ENCODE results near the gene TRIM67.
"Not testable (repeated sequence)": the region's sequence is repeated elsewhere in the genome, so short reads cannot be mapped to it uniquely, and the experiment has no call there.

Gene TRIM67

DNA sequence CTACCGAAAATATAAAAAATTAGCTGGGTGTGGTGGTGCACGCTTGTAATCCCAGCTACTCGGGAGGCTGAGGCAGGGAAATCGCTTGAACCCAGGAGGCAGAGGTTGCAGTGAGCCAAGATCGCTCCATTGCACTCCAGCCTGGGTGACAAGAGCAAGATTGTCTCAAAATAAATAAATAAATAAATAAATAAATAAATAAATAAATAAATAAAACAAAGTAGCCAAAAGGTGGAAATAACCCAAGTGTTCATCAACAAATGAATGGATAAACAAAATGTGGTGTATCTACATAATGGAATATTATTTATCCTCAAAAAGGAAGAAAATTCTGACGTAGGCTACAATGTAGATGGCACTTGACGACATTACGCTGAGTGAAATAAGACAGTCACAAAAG lies 29.3 kb upstream of the TRIM67 start:
- H3K27me3 ChIP-seq (ENCODE audit: control insufficient read depth in 2 of 2, insufficient read depth in 2 of 2, low read length in 2 of 2); H3K36me3 ChIP-seq (ENCODE audit: control insufficient read depth in 2 of 2, insufficient read depth in 2 of 2, low read length in 2 of 2); H3K9ac ChIP-seq (ENCODE audit: low read depth in 1 of 2, low read length in 2 of 2); H3K27ac ChIP-seq (ENCODE audit: low read depth in 2 of 2, low read length in 2 of 2); H3K9me3 ChIP-seq (ENCODE audit: control insufficient read depth in 2 of 2, low read length in 2 of 2); H3K4me3 ChIP-seq (ENCODE audit: low read length in 2 of 2); H3K4me1 ChIP-seq (ENCODE audit: control insufficient read depth in 2 of 2, insufficient read depth in 2 of 2, low read length in 2 of 2): not testable (repeated sequence)

DNA sequence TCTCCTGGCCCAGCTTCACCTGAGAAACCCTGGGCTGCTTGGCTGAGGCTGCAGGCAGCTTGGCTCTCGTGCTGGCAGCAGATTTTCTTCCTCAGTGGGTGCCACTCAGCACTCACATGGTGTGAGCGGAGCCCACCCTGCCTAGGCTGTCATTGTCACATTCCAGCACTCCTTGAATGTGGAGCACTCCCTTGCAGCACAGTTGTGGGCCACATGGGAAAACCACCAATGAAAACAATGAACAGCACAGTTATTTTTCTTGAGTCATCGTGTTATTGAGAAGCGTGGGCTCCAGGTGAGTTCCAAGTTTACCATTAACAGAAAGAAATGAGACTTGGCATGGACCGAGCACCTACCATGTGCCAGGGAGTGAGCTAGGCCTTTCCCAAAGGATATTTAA lies 27.2 kb upstream of the TRIM67 start:
- no peak overlapping the region for H3K4me3 ChIP-seq (ENCODE audit: low read length in 2 of 2)

DNA sequence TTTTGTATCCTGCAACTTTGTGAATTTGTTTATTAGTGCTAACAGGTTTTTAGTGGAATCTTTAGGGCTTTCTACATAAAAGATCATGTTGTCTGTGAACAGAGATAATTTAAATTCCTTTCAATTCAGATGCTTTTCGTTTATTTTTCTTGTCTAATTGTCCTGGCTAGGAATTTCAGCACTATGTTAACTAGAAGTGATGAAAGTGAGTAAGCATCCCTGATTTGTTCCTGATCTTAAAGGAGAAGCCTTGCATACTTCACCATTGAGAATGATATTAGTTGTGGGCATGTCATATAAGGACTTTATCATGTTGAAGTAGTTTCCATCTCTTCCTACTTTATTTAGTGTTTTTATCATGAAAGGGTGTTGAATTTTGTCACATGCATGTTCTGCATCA lies 23.6 kb upstream of the TRIM67 start:
- no peaks in the 10 kb centered on the region for H3K9me3 ChIP-seq (ENCODE audit: control insufficient read depth in 2 of 2, low read length in 2 of 2)
- H3K27ac ChIP-seq (ENCODE audit: low read depth in 2 of 2, low read length in 2 of 2): no peak overlapping the region
- H3K9ac ChIP-seq (ENCODE audit: low read depth in 1 of 2, low read length in 2 of 2): no peak overlapping the region
- H3K4me1 ChIP-seq (ENCODE audit: control insufficient read depth in 2 of 2, insufficient read depth in 2 of 2, low read length in 2 of 2): no peaks in the 10 kb centered on the region
- no peaks in the 10 kb centered on the region for H3K27me3 ChIP-seq (ENCODE audit: control insufficient read depth in 2 of 2, insufficient read depth in 2 of 2, low read length in 2 of 2)
- no peak overlapping the region for H3K4me3 ChIP-seq (ENCODE audit: low read length in 2 of 2)
- H3K36me3 ChIP-seq (ENCODE audit: control insufficient read depth in 2 of 2, insufficient read depth in 2 of 2, low read length in 2 of 2): no peaks in the 10 kb centered on the region

More for the DNA sequence above, 27.2 kb upstream of the TRIM67 start:
- no peaks in the 10 kb centered on the region for H3K27me3 ChIP-seq (ENCODE audit: control insufficient read depth in 2 of 2, insufficient read depth in 2 of 2, low read length in 2 of 2)
- H3K36me3 ChIP-seq (ENCODE audit: control insufficient read depth in 2 of 2, insufficient read depth in 2 of 2, low read length in 2 of 2): no peaks in the 10 kb centered on the region
- no peaks in the 10 kb centered on the region for H3K9me3 ChIP-seq (ENCODE audit: control insufficient read depth in 2 of 2, low read length in 2 of 2)
- H3K9ac ChIP-seq (ENCODE audit: low read depth in 1 of 2, low read length in 2 of 2): no peak overlapping the region
- H3K4me1 ChIP-seq (ENCODE audit: control insufficient read depth in 2 of 2, insufficient read depth in 2 of 2, low read length in 2 of 2): no peaks in the 10 kb centered on the region
- no peak overlapping the region for H3K27ac ChIP-seq (ENCODE audit: low read depth in 2 of 2, low read length in 2 of 2)

DNA sequence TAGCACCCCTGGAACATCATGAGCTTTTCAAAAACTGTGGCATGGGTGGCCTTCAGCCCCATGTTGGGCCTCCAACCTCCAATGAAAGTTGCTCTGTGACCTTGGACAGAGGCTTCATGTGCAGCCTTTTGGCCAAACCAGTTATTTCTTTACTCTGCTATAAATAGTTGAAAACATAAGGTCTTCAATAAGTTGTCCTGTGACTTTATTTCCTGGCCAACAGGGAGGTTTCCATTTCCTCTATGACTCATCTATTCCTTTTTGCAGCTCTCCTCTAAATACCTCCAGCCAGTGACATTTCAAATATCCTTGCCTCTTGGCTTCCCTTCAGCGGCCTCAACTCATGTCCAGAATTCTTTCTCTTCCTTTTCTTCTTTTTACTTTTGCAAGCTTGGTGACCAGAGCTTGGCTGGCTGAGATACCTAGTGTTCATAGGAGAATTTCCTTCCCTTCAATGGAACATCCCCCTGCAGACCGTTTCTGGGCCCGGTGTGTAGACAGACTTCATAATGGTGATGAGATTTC lies 22.7 kb upstream of the TRIM67 start:
- Histone ChIP-seq H3K4me1 (ENCODE audit: control insufficient read depth in 2 of 2, insufficient read depth in 2 of 2, low read length in 2 of 2) (no peaks in the 10 kb centered on the region), H3K27ac (ENCODE audit: low read depth in 2 of 2, low read length in 2 of 2) (no peak overlapping the region), H3K36me3 (ENCODE audit: control insufficient read depth in 2 of 2, insufficient read depth in 2 of 2, low read length in 2 of 2) (no peaks in the 10 kb centered on the region), H3K9me3 (ENCODE audit: control insufficient read depth in 2 of 2, low read length in 2 of 2) (no peaks in the 10 kb centered on the region), H3K27me3 (ENCODE audit: control insufficient read depth in 2 of 2, insufficient read depth in 2 of 2, low read length in 2 of 2) (no peaks in the 10 kb centered on the region), H3K4me3 (ENCODE audit: low read length in 2 of 2) (no peak overlapping the region), H3K9ac (ENCODE audit: low read depth in 1 of 2, low read length in 2 of 2) (no peak overlapping the region)

DNA sequence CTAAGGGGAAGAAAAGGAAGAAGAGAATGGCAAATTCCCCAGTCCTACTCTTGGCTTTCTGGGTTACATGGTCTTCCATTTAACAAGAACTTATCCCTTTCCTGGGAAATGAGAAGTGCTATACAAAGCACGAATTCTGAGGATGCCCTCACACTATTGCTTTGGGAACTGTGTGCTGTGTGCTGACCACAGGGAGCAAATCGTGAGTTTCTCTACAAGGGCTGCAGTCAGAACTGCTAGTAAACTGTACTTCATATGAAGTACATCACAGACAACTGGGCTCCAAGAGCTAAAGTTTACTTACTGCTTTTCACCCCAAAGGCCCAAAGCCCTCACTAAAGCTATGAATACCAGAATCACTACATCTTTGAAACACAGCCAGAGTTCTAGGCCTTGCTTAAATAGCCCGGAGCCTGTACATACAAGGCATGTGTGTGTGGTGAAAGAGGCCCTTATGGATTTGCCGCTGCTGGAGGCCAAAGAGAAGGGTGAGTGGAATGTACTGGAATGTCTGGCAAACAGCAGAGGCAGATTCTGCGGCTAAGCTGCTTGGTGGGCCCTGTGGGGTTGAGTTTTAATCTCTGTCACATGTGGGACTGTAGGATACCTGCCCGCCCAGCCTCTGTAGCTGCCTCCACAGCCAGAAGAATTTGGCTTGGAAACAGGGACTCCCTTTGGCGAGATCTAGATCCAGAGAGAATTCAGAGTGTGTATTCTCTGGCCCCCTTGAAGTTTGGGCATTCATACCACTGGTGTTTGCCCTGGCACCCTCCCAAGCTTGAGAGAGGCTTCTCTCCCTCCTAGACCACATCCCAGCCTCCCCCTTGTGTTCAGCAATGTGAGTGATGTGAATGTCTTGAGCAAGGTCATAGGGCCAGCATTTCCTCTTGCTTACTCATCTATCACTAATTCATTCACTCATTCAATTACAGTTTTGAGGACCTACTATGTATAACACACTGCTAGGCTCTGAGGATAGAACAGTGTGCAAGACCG lies 21.9 kb upstream of the TRIM67 start:
- Histone ChIP-seq H3K9me3 (ENCODE audit: control insufficient read depth in 2 of 2, low read length in 2 of 2) (no peaks in the 10 kb centered on the region), H3K27ac (ENCODE audit: low read depth in 2 of 2, low read length in 2 of 2) (no peak overlapping the region)

DNA sequence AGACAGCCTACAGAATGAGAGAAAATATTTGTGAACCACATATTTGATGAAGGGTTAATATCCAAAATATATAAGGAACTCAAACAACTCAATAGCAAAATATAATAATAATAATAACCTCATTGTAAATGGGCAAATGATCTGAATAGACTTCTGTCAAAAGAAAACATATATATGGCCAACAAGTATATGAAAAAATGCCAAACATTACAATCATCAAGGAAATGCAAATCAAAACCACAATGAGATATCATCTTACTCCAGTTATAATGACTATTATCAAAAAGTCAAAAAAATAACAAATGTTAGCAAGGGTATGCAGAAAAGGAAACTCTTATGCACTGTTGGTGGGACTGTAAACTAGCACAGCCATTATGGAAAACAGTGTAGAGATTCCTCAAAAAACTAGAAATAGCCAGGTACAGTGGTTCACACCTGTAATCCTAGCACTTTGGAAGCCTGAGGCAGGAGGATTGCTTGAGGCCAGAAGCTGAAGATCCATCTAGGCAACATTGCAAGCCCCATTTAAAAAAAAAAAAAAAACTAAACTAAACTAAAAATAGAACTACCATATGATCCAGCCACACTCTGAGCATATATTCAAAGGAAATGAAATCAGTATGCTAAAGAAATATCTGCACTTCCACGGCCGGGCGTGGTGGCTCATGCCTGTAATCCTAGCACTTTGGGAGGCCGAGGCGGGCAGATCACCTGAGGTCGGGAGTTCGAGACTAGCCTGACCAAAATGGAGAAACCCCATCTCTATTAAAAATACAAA lies 17.3 kb upstream of the TRIM67 start:
- Histone ChIP-seq H3K36me3 (ENCODE audit: control insufficient read depth in 2 of 2, insufficient read depth in 2 of 2, low read length in 2 of 2) (no peaks in the 10 kb centered on the region), H3K27ac (ENCODE audit: low read depth in 2 of 2, low read length in 2 of 2) (no peak overlapping the region), H3K4me1 (ENCODE audit: control insufficient read depth in 2 of 2, insufficient read depth in 2 of 2, low read length in 2 of 2) (no peaks in the 10 kb centered on the region), H3K9ac (ENCODE audit: low read depth in 1 of 2, low read length in 2 of 2) (no peak overlapping the region), H3K27me3 (ENCODE audit: control insufficient read depth in 2 of 2, insufficient read depth in 2 of 2, low read length in 2 of 2) (peaks cover 0 to 3% of the 10 kb centered on the region in 2 donors), H3K9me3 (ENCODE audit: control insufficient read depth in 2 of 2, low read length in 2 of 2) (no peaks in the 10 kb centered on the region), H3K4me3 (ENCODE audit: low read length in 2 of 2) (no peak overlapping the region)

More for the DNA sequence above, 21.9 kb upstream of the TRIM67 start:
- Histone ChIP-seq H3K36me3 (ENCODE audit: control insufficient read depth in 2 of 2, insufficient read depth in 2 of 2, low read length in 2 of 2) (no peaks in the 10 kb centered on the region), H3K4me3 (ENCODE audit: low read length in 2 of 2) (no peak overlapping the region), H3K9ac (ENCODE audit: low read depth in 1 of 2, low read length in 2 of 2) (no peak overlapping the region), H3K4me1 (ENCODE audit: control insufficient read depth in 2 of 2, insufficient read depth in 2 of 2, low read length in 2 of 2) (no peaks in the 10 kb centered on the region), H3K27me3 (ENCODE audit: control insufficient read depth in 2 of 2, insufficient read depth in 2 of 2, low read length in 2 of 2) (no peaks in the 10 kb centered on the region)

DNA sequence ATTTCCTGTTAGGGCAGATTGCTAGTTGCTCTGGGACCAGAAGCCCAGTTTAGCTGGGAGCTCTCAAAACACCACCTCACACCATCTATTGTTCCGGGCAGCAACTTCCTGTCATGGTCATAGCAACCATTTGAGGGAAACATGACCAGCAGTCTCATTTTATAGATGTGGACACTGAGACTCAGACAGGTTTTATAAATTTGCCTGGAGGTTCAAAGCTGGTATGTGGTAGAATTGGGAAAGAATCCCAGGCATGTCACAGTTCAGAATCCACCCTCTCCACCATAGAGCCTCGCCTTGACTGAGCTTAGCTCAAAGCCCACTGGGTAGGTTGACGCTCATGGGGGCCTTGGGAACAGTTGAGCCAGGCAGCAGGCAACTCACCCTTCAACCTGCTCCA lies 14.0 kb upstream of the TRIM67 start:
- Histone ChIP-seq H3K27me3 (ENCODE audit: control insufficient read depth in 2 of 2, insufficient read depth in 2 of 2, low read length in 2 of 2) (peaks cover 0 to 3% of the 10 kb centered on the region in 2 donors), H3K9ac (ENCODE audit: low read depth in 1 of 2, low read length in 2 of 2) (no peak overlapping the region), H3K9me3 (ENCODE audit: control insufficient read depth in 2 of 2, low read length in 2 of 2) (no peaks in the 10 kb centered on the region), H3K4me3 (ENCODE audit: low read length in 2 of 2) (no peak overlapping the region), H3K4me1 (ENCODE audit: control insufficient read depth in 2 of 2, insufficient read depth in 2 of 2, low read length in 2 of 2) (no peaks in the 10 kb centered on the region), H3K36me3 (ENCODE audit: control insufficient read depth in 2 of 2, insufficient read depth in 2 of 2, low read length in 2 of 2) (no peaks in the 10 kb centered on the region), H3K27ac (ENCODE audit: low read depth in 2 of 2, low read length in 2 of 2) (no peak overlapping the region)

DNA sequence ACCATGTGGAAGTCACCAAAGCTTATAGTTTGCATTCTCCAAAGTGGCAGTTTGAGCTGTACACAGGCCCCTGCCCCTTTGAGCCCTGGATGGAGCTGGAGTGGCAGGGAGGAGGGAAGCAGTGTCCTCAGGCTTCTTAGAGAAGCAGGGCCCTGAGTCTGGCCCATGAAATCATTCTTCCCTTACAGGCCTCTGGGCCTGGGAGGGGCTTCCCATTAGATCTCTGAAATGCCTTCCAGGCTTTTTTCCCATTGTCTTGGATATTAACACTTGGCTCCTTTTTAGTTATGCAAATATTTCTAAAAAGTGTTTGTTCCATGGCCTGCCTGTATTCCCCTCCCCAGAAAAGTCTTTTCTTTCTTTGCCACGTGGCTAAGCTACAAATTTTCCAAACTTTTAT lies 10.0 kb upstream of the TRIM67 start:
- no peak overlapping the region for H3K4me3 ChIP-seq (ENCODE audit: low read length in 2 of 2)
- H3K27ac ChIP-seq (ENCODE audit: low read depth in 2 of 2, low read length in 2 of 2): no peak overlapping the region
- H3K9ac ChIP-seq (ENCODE audit: low read depth in 1 of 2, low read length in 2 of 2): no peak overlapping the region
- H3K4me1 ChIP-seq (ENCODE audit: control insufficient read depth in 2 of 2, insufficient read depth in 2 of 2, low read length in 2 of 2): no peaks in the 10 kb centered on the region
- peaks cover 0 to 2% of the 10 kb centered on the region in 2 donors for H3K9me3 ChIP-seq (ENCODE audit: control insufficient read depth in 2 of 2, low read length in 2 of 2)
- H3K36me3 ChIP-seq (ENCODE audit: control insufficient read depth in 2 of 2, insufficient read depth in 2 of 2, low read length in 2 of 2): no peaks in the 10 kb centered on the region
- peaks cover 5 to 7% of the 10 kb centered on the region in 2 donors for H3K27me3 ChIP-seq (ENCODE audit: control insufficient read depth in 2 of 2, insufficient read depth in 2 of 2, low read length in 2 of 2)

DNA sequence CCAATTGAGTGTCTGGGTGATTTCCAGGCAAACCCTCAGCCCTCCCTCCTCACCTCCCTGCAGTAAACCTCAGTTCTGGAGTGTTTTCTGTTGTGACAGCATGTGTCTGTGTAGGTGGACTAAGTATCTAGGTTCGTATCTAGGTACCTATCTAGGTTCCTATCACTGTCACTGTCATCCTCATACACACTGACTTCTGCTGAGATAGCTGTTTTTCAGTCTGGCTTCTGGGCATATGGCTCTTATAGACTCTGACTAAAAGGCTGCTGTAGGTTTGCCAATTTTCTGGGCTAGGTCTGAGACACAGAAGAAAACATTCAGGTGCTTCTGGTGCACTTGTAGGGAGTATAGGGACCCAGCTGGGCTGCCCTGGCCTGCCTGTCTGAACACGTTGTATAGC lies 8.1 kb upstream of the TRIM67 start:
- Histone ChIP-seq H3K4me1 (ENCODE audit: control insufficient read depth in 2 of 2, insufficient read depth in 2 of 2, low read length in 2 of 2) (no peaks in the 10 kb centered on the region), H3K9ac (ENCODE audit: low read depth in 1 of 2, low read length in 2 of 2) (no peak overlapping the region), H3K4me3 (ENCODE audit: low read length in 2 of 2) (no peak overlapping the region), H3K9me3 (ENCODE audit: control insufficient read depth in 2 of 2, low read length in 2 of 2) (peaks cover 0 to 2% of the 10 kb centered on the region in 2 donors), H3K27me3 (ENCODE audit: control insufficient read depth in 2 of 2, insufficient read depth in 2 of 2, low read length in 2 of 2) (peaks cover 4 to 5% of the 10 kb centered on the region in 2 donors), H3K27ac (ENCODE audit: low read depth in 2 of 2, low read length in 2 of 2) (no peak overlapping the region), H3K36me3 (ENCODE audit: control insufficient read depth in 2 of 2, insufficient read depth in 2 of 2, low read length in 2 of 2) (no peaks in the 10 kb centered on the region)

DNA sequence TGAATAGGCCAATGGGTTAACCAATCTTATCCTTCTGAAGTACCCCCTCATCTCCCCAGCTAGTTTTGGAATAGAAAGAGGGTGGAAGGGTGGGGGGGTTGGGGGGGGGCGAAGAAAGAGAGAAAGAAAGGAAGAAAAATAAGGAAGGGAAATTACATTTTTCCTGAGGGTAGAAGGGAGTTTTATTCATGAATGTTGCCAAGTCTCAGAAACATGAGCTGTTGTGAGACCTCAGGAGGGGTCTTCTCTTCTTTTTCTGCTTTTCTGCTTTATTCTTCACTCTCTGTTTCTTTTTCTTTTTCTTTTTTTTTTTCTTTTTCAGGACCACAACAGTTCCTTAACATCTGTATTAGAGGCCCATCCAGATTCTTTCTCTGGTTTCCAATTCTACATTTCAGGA lies 6.0 kb upstream of the TRIM67 start:
- Histone ChIP-seq H3K27me3 (ENCODE audit: control insufficient read depth in 2 of 2, insufficient read depth in 2 of 2, low read length in 2 of 2) (peaks cover 16 to 21% of the 10 kb centered on the region in 2 donors), H3K4me3 (ENCODE audit: low read length in 2 of 2) (no peak overlapping the region), H3K9me3 (ENCODE audit: control insufficient read depth in 2 of 2, low read length in 2 of 2) (peaks cover 0 to 2% of the 10 kb centered on the region in 2 donors), H3K36me3 (ENCODE audit: control insufficient read depth in 2 of 2, insufficient read depth in 2 of 2, low read length in 2 of 2) (no peaks in the 10 kb centered on the region), H3K4me1 (ENCODE audit: control insufficient read depth in 2 of 2, insufficient read depth in 2 of 2, low read length in 2 of 2) (no peaks in the 10 kb centered on the region), H3K9ac (ENCODE audit: low read depth in 1 of 2, low read length in 2 of 2) (no peak overlapping the region), H3K27ac (ENCODE audit: low read depth in 2 of 2, low read length in 2 of 2) (no peak overlapping the region)
